HepG2 (cell line): Measurements from ENCODE around the gene RCOR1. TPM values are rescaled to one million over a fixed set of nuclear protein-coding genes. Genes with fewer than 3 reads are reported as not detected.

Experiments
- ATAC-seq: fragments of 200-7000 bp; cut with Tn5 transposase; 3 replicates; pipeline ENCODE4 v1.9.1; 2020; ENCODE audit warnings: mild to moderate bottlenecking, moderate library complexity
- BruUV-seq: library from RNA; stranded (reverse); fragments of 400-500 nt; replicated peaks from 2 replicates; lab custom pipeline; 2021; lab: Mats Ljungman, UMichigan
- CTCF ChIA-PET: fragments of 300-600 bp; formaldehyde crosslinking; extraction: SDS; loops from one replicate; lab custom pipeline; 2021; ENCODE audit warnings: low total read pairs, inconsistent platforms, low intra/inter-chr PET ratio; lab: Yijun Ruan, JAX
- POLR2A ChIA-PET: fragments of 350-600 bp; sonication (Branson Sonifier 250); formaldehyde crosslinking; loops from one replicate; lab custom pipeline; 2020; ENCODE audit warnings: antibody characterized with exemption, inconsistent platforms; lab: Yijun Ruan, JAX
- DNase-seq: peaks from one replicate; pipeline ENCODE4 v3.0.0-alpha.2; 2015; ENCODE audit warnings: low spot score
- FAIRE-seq: peaks from 3 replicates; lab custom pipeline; 2011; peaks lifted over from hg19 to GRCh38; lab: Jason Lieb, UNC
- H2AFZ ChIP-seq: one replicate; pipeline ENCODE4 v1.6.1; 2011; ENCODE audit warnings: low read length, inconsistent platforms
- H3K27ac ChIP-seq: fragments of 300-600 bp; 3 replicates; pipeline ENCODE4 v1.8.0; 2011; ENCODE audit warnings: mixed run types, mild to moderate bottlenecking, mixed read lengths, low read length, inconsistent platforms; ENCODE audit not compliant: insufficient read depth; ENCODE audit errors: extremely low read length
- H3K27me3 ChIP-seq, 2 experiments: fragments of 200-600 bp in 1 of 2; 2 replicates in 1 of 2; 3 replicates in 1 of 2; pipeline versions ENCODE4 v1.6.0 to v1.8.0; 2011; ENCODE audit warnings: low read length in 2 of 2, mild to moderate bottlenecking in 2 of 2, moderate library complexity in 2 of 2, inconsistent platforms in 1 of 2; ENCODE audit not compliant: insufficient read depth in 2 of 2, control insufficient read depth in 1 of 2
- H3K36me3 ChIP-seq, 2 experiments: fragments of 200-600 bp in 1 of 2; replicated peaks in 1 of 2; 2 replicates in 1 of 2; 3 replicates in 1 of 2; pipeline versions ENCODE4 v1.5.1 to v1.8.0; 2011; ENCODE audit warnings: low read length in 2 of 2, inconsistent platforms in 1 of 2; ENCODE audit not compliant: insufficient read depth in 2 of 2, control insufficient read depth in 1 of 2
- H3K4me1 ChIP-seq: 2 replicates; pipeline ENCODE4 v1.5.1; 2012; ENCODE audit warnings: low read length, inconsistent platforms; ENCODE audit not compliant: insufficient read depth
- H3K4me2 ChIP-seq: 2 replicates; pipeline ENCODE4 v1.6.0; 2011; ENCODE audit warnings: low read depth, low read length, inconsistent platforms
- H3K4me3 ChIP-seq, 3 experiments: fragments of 200-600 bp in 1 of 3; sonication (generic), shearing (Covaris generic) in 1 of 3; replicated peaks in 1 of 3; 2 replicates each; pipeline ENCODE4 v1.5.1; 2011 to 2016; ENCODE audit warnings: low read length in 3 of 3, inconsistent platforms in 2 of 3, low read depth in 2 of 3, mild to moderate bottlenecking in 2 of 3, control low read depth in 1 of 3, mixed read lengths in 1 of 3; ENCODE audit not compliant: insufficient read depth in 1 of 3
- H3K79me2 ChIP-seq: one replicate; pipeline ENCODE4 v1.6.1; 2011; ENCODE audit warnings: low read length, inconsistent platforms; ENCODE audit not compliant: insufficient read depth
- H3K9ac ChIP-seq: 2 replicates; pipeline ENCODE4 v1.6.0; 2011; ENCODE audit warnings: mild to moderate bottlenecking, low read depth, low read length, inconsistent platforms; ENCODE audit not compliant: insufficient read depth
- H3K9me3 ChIP-seq: 2 replicates; pipeline ENCODE4 v1.5.1; 2012; ENCODE audit warnings: mild to moderate bottlenecking, low read length
- H4K20me1 ChIP-seq: 2 replicates; pipeline ENCODE4 v1.6.0; 2011; ENCODE audit warnings: inconsistent platforms, mild to moderate bottlenecking, low read length, moderate library complexity; ENCODE audit not compliant: insufficient read depth
- ARID2 ChIP-seq: sonication (generic); formaldehyde crosslinking; IDR thresholded peaks from 2 replicates; pipeline ENCODE4 v1.8.1; 2022; ENCODE audit warnings: mild to moderate bottlenecking, missing genetic modification reagents, borderline replicate concordance
- CHD2 ChIP-seq: IDR thresholded peaks from 2 replicates; pipeline ENCODE4 v1.6.1; 2011; ENCODE audit warnings: low read depth, low read length, improper control_type of control experiment
- MYNN ChIP-seq: sonication (generic); formaldehyde crosslinking; IDR thresholded peaks from 2 replicates; pipeline ENCODE4 v1.4.0; 2020; ENCODE audit warnings: mild to moderate bottlenecking, low read depth, missing genetic modification reagents
- NCOA2 ChIP-seq: sonication (generic); formaldehyde crosslinking; IDR thresholded peaks from 2 replicates; pipeline ENCODE4 v1.8.0; 2022; ENCODE audit warnings: inconsistent platforms
- NCOR1 ChIP-seq: fragments of 200-600 bp; sonication (generic); IDR thresholded peaks from 2 replicates; pipeline ENCODE4 v1.7.0; 2017; ENCODE audit warnings: antibody characterized with exemption, low read length, borderline replicate concordance
- NR1H2 ChIP-seq: sonication (generic); formaldehyde crosslinking; IDR thresholded peaks from 2 replicates; pipeline ENCODE4 v1.8.1; 2022; ENCODE audit warnings: low read depth, missing genetic modification reagents, borderline replicate concordance
- RFX3 ChIP-seq: IDR thresholded peaks from 2 replicates; pipeline ENCODE4 v1.6.1; 2016; ENCODE audit warnings: missing biosample characterization, missing genetic modification reagents
- SNRNP70 ChIP-seq: fragments of 200-400 bp; formaldehyde crosslinking; IDR thresholded peaks from 2 replicates; pipeline ENCODE4 v1.6.1; 2017; ENCODE audit warnings: mild to moderate bottlenecking, low read depth, low read length, moderate library complexity
- SP4 ChIP-seq: sonication (generic); formaldehyde crosslinking; IDR thresholded peaks from 2 replicates; pipeline ENCODE4 v1.8.1; 2023; ENCODE audit warnings: mild to moderate bottlenecking, missing genetic modification reagents
- THYN1 ChIP-seq: sonication (generic); formaldehyde crosslinking; IDR thresholded peaks from 2 replicates; pipeline ENCODE4 v1.8.1; 2023; ENCODE audit warnings: low read depth, mild to moderate bottlenecking, moderate library complexity, missing genetic modification reagents, borderline replicate concordance
- TOE1 ChIP-seq: sonication (generic); formaldehyde crosslinking; IDR thresholded peaks from 2 replicates; pipeline ENCODE4 v1.4.0; 2020; ENCODE audit warnings: mild to moderate bottlenecking, missing genetic modification reagents
- ZBTB1 ChIP-seq: sonication (generic); formaldehyde crosslinking; IDR thresholded peaks from 2 replicates; pipeline ENCODE4 v1.4.0; 2020; ENCODE audit warnings: missing genetic modification reagents, borderline replicate concordance
- ZBTB7B ChIP-seq: sonication (generic); formaldehyde crosslinking; IDR thresholded peaks from 2 replicates; pipeline ENCODE4 v1.4.0; 2020; ENCODE audit warnings: missing genetic modification reagents
- ZKSCAN5 ChIP-seq: sonication (generic); formaldehyde crosslinking; IDR thresholded peaks from 2 replicates; pipeline ENCODE4 v1.5.1; 2020; ENCODE audit warnings: mild to moderate bottlenecking, missing genetic modification reagents
- ZNF101 ChIP-seq: sonication (generic); formaldehyde crosslinking; IDR thresholded peaks from 2 replicates; pipeline ENCODE4 v1.4.0; 2020; ENCODE audit warnings: mild to moderate bottlenecking, low read depth, missing genetic modification reagents, borderline replicate concordance
- ZNF367 ChIP-seq: sonication (generic); formaldehyde crosslinking; IDR thresholded peaks from 2 replicates; pipeline ENCODE4 v1.4.0; 2020; ENCODE audit warnings: missing genetic modification reagents, borderline replicate concordance
- ZNF629 ChIP-seq: sonication (generic); formaldehyde crosslinking; conservative IDR thresholded peaks from 2 replicates; pipeline ENCODE4 v1.5.0; 2020; ENCODE audit warnings: missing genetic modification reagents
- ZNF713 ChIP-seq: sonication (generic); formaldehyde crosslinking; IDR thresholded peaks from 2 replicates; pipeline ENCODE4 v1.4.0; 2020; ENCODE audit warnings: mild to moderate bottlenecking, missing genetic modification reagents
- ZNF780A ChIP-seq: sonication (generic); formaldehyde crosslinking; IDR thresholded peaks from 2 replicates; pipeline ENCODE4 v1.8.0; 2022; ENCODE audit warnings: mild to moderate bottlenecking, missing genetic modification reagents, moderate library complexity
- WGBS: methylation state at CpG from one replicate; pipeline ENCODE4 v1.1.6; 2017; ENCODE audit warnings: low lambda C conversion rate; 5-methylcytosine and 5-hydroxymethylcytosine counted together
- in situ Hi-C: cut with HindIII; loops from 2 replicates; pipeline ENCODE4 v1.10.0; 2017; ENCODE audit warnings: low pct_unique_long_range_greater_than_20kb; ENCODE audit not compliant: extremely low pct_ligation_motif_present
- intact Hi-C: fragments of 100-400 bp; cut with micrococcal nuclease; formaldehyde crosslinking; loops from one replicate; pipeline ENCODE4 v1.10.0; 2022; ENCODE audit not compliant: unreplicated experiment
- polyA plus RNA-seq, 8 experiments: library from polyadenylated mRNA; depleted of rRNA in 3 of 8; stranded (reverse) in 7 of 8; unstranded in 1 of 8; fragments of >200 nt; fragmentation: Illumina TruSeq in 4 of 8; extraction: Trizol in 4 of 8; gene quantifications; 2 replicates each; pipeline versions ENCODE4 v1.2.1 to v1.2.3, GENCODE V29; 2011 to 2016; ENCODE audit warnings: low read depth in 4 of 8, missing spikeins in 1 of 8, mixed read lengths in 1 of 8; ENCODE audit not compliant: insufficient read depth in 1 of 8
- total RNA-seq, 5 experiments: library from RNA; depleted of rRNA; stranded (reverse); fragments of >200 nt; fragmentation: Illumina TruSeq; extraction: Trizol; gene quantifications; 2 replicates each; pipeline ENCODE4 v1.2.3, GENCODE V29; 2016; ENCODE audit warnings: low read depth in 1 of 5

The RCOR1 gene
- total and polyA plus RNA-seq, 2 of the 13 experiments (the other 11 are each of a cell fraction or from before 2014, with no cell fraction given), result 10.2 to 11.1 TPM

GRCh38 chr14:102668291-102668873 lies 75.9 kb downstream of the RCOR1 start:
- ATAC-seq (no peak), FAIRE-seq (no peak), DNase-seq (no peak)
- POLR2A ChIA-PET, result no interaction called here
- H3K9me3 ChIP-seq, result no peaks in the 10 kb centered on the region
- CTCF ChIA-PET, result no interaction called here
- H3K27me3 ChIP-seq, result no peaks in the 10 kb centered on the region
- no TSS peak for BruUV-seq
- H3K79me2 ChIP-seq, result peaks cover 72% of the 10 kb centered on the region
- no peak overlapping the region for H3K9ac ChIP-seq
- no peak overlapping the region for H3K4me3 ChIP-seq
- peaks cover 24% of the 10 kb centered on the region for H3K4me1 ChIP-seq
- peaks cover 0 to 1% of the 10 kb centered on the region in 2 experiments; a peak in 1 of 5 replicates for H3K36me3 ChIP-seq
- H4K20me1 ChIP-seq, result no peaks in the 10 kb centered on the region; the same call in 1 of the 2 replicates
- WGBS, result 93% methylated on average over 9 of the region's 9 CpGs
- intact Hi-C loops, result no loop called here
- no peak overlapping the region for H2AFZ ChIP-seq
- H3K4me2 ChIP-seq, result no peak overlapping the region
- in situ Hi-C loops, result no loop called here
- TF ChIP-seq SNRNP70 (no peak), MYNN (CRISPR knock-in tag) (no peak), TOE1 (CRISPR knock-in tag) (no peak), THYN1 (CRISPR knock-in tag) (no peak), NCOA2 (CRISPR knock-in tag) (no peak), ZNF101 (no peak), RFX3 (no peak), ZBTB1 (CRISPR knock-in tag) (no peak), ZNF629 (CRISPR knock-in tag) (no peak), ARID2 (CRISPR knock-in tag) (no peak), NR1H2 (CRISPR knock-in tag) (no peak), CHD2 (no peak), ZBTB7B (CRISPR knock-in tag) (no peak), ZNF780A (CRISPR knock-in tag) (no peak), SP4 (CRISPR knock-in tag) (no peak), ZKSCAN5 (CRISPR knock-in tag) (no peak), ZNF367 (no peak), NCOR1 (no peak), ZNF713 (CRISPR knock-in tag) (no peak)
- no peak overlapping the region for H3K27ac ChIP-seq
